Heart right ventricle (tissue), 16 donors: ENCODE measurements around the gene PLAGL2. TPM values are rescaled to one million over a fixed set of nuclear protein-coding genes. Genes with fewer than 3 reads are reported as not detected.

Source experiments
- ATAC-seq, 8 donors: fragments of 200-7000 bp; cut with Tn5 transposase; one replicate each; pipeline ENCODE4 v1.9.1; 2020; ENCODE audit warnings: mild to moderate bottlenecking in 8 of 8, moderate library complexity in 8 of 8, moderate number of reproducible peaks in 1 of 8
- DNase-seq, 2 donors: peaks; one replicate each; pipeline ENCODE4 v3.0.0-alpha.2; 2020
- H3K27ac ChIP-seq, 10 donors: fragments of 200-600 bp; sonication (generic) in 2 of 10; one replicate each; pipeline versions ENCODE4 v1.5.0 to v1.8.0; 2020 to 2022; ENCODE audit warnings: mild to moderate bottlenecking in 3 of 10
- H3K27me3 ChIP-seq, 7 donors: fragments of 200-600 bp; one replicate each; pipeline ENCODE4 v1.8.0; 2021 to 2022; ENCODE audit warnings: mild to moderate bottlenecking in 2 of 7
- H3K36me3 ChIP-seq, 9 donors: fragments of 200-600 bp; sonication (generic) in 1 of 9; one replicate each; pipeline versions ENCODE4 v1.5.0 to v1.8.0; 2020 to 2022; ENCODE audit warnings: mild to moderate bottlenecking in 2 of 9
- H3K4me1 ChIP-seq, 9 donors: fragments of 200-600 bp; sonication (generic) in 1 of 9; one replicate each; pipeline versions ENCODE4 v1.5.0 to v1.8.0; 2020 to 2022; ENCODE audit warnings: mild to moderate bottlenecking in 4 of 9
- H3K4me3 ChIP-seq, 10 donors: fragments of 200-600 bp; sonication (generic) in 2 of 10; one replicate each; pipeline versions ENCODE4 v1.5.0 to v1.8.0; 2020 to 2022; ENCODE audit warnings: mild to moderate bottlenecking in 7 of 10, moderate library complexity in 2 of 10
- H3K9me3 ChIP-seq, 11 donors: fragments of 200-600 bp in 10 of 11; sonication (generic) in 2 of 11; one replicate each; pipeline versions ENCODE4 v1.5.0 to v1.8.0; 2013 to 2022; ENCODE audit warnings: mild to moderate bottlenecking in 2 of 11, control low read depth in 1 of 11, moderate library complexity in 1 of 11
- CTCF ChIP-seq, 9 donors: fragments of 200-600 bp; sonication (generic) in 2 of 9; IDR thresholded peaks; one replicate each; pipeline versions ENCODE4 v1.5.0 to v1.8.0; 2021 to 2022; ENCODE audit warnings: antibody characterized with exemption in 9 of 9, mild to moderate bottlenecking in 5 of 9, moderate library complexity in 1 of 9
- whole genome bisulfite sequencing, 2 donors: extraction: QIAGEN DNeasy Blood & Tissue Kit; methylation state at CpG; one replicate each; pipeline ENCODE4 v1.1.7; 2013; ENCODE audit warnings: inconsistent platforms in 1 of 2; 5-methylcytosine and 5-hydroxymethylcytosine counted together
- intact Hi-C, 10 donors: fragments of 100-400 bp; cut with DNase I; formaldehyde crosslinking; loops; one replicate each; pipeline versions ENCODE4 v1.11.1 to v1.14.2; 2022
- polyA plus RNA-seq, 2 donors: library from polyadenylated mRNA; stranded (reverse); fragments of 200-250 nt; gene quantifications; one replicate each; pipeline ENCODE4 v1.2.3, GENCODE V29; 2013
- total RNA-seq, 10 donors: library from RNA; stranded (reverse); fragmentation: NEBNext Ultra II Directional in 3 of 10; extraction: Animal tissue kit (Norgen Biotek cat#: 25700) in 3 of 10; gene quantifications; one replicate each; pipeline versions ENCODE4 v1.2.1 to v1.2.4, GENCODE V29; 2021 to 2023
- donor health status: Arrhythmogenic right ventricular cardiomyopathy.
- donor health status: ischemic (EF 13 %, LVEDD 7.1; RV severe dilation, severe dysfunction).
- donor health status: healthy with polysubstance abuse.
- donor health status: DM: no; HTN: yes; CAD: no.
- donor health status: DM: no; HTN: no; CAD: no.
- donor health status: ischemic (EF 25% LVEDD 6.9; RV normal size, moderate dysfunction).
- donor health status: ischemic (EF 25% LVEDD 5.7; RV mildly dilated, moderate dysfunction).
- donor health status: healthy.
- donor health status: DM: yes; HTN: yes; CAD: no.
- donor health status: Ischemic cardiomyopathy.
- donor health status: ischemic (EF 35%, LVEDD 5.7; RV mildly dilated, moderate dysfunction).
- donor health status: nonischemic (EF 11% LVEDD 7.7; RV severe dilation, severe dysfunction).
- donor health status: DM: yes; HTN: yes; CAD: no.
- donor health status: PGD.
- donor health status: ischemic (EF 29% LVEDD 5.4; RV normal size, mild dysfunction).
- donor health status: nonischemic (EF 23%, LVEDD 6.1; RV moderate dilation, normal function).

PLAGL2 gene
- total and polyA plus RNA-seq, 12 donors: 1.7 to 12.3 (median 7.5) TPM

GRCh38 chr20:32241807-32242206 is 34.3 kb upstream of the PLAGL2 start:
- no peak for DNase-seq
- H3K36me3 ChIP-seq: peaks cover 0 to 10% (median 0%) of the 10 kb centered on the region in 9 donors
- intact Hi-C loops: no loop called here
- H3K9me3 ChIP-seq: no peaks in the 10 kb centered on the region
- ATAC-seq: no peak
- no peak for TF ChIP-seq CTCF (IDR thresholded peaks at IDR 0.05)
- no peaks in the 10 kb centered on the region for H3K4me1 ChIP-seq
- 80 to 82% methylated on average over 4 of the region's 4 CpGs for WGBS, 2 donors
- H3K27ac ChIP-seq: no peak overlapping the region
- H3K4me3 ChIP-seq: no peak overlapping the region
- H3K27me3 ChIP-seq: no peaks in the 10 kb centered on the region

- WGBS, 2 donors: 4% methylated on average over 1 of the region's 1 CpG
- no peaks in the 10 kb centered on the region for H3K27me3 ChIP-seq
- peaks cover 0 to 26% (median 4%) of the 10 kb centered on the region in 9 donors for H3K36me3 ChIP-seq
These were observed 32.7 kb upstream of the PLAGL2 start for GRCh38 chr20:32240205-32240604.

GRCh38 chr20:32238483-32239425 is 31.2 kb upstream of the PLAGL2 start:
- peaks cover 0 to 11% (median 0%) of the 10 kb centered on the region in 9 donors for H3K4me1 ChIP-seq
- H3K27me3 ChIP-seq: no peaks in the 10 kb centered on the region
- DNase-seq: no peak
- ATAC-seq: no peak
- H3K4me3 ChIP-seq: no peak overlapping the region
- H3K9me3 ChIP-seq: no peaks in the 10 kb centered on the region
- H3K27ac ChIP-seq: no peak overlapping the region
- WGBS, 2 donors: 82 to 87% methylated on average over 9 of the region's 9 CpGs
- TF ChIP-seq CTCF (IDR thresholded peaks at IDR 0.05): no peak
- peaks cover 0 to 40% (median 11%) of the 10 kb centered on the region in 9 donors for H3K36me3 ChIP-seq
- intact Hi-C loops: no loop called here

More at GRCh38 chr20:32240205-32240604, 32.7 kb upstream of the PLAGL2 start:
- H3K9me3 ChIP-seq: no peaks in the 10 kb centered on the region
- peak in 2 of 9 donors; percentile 7 to 18 for TF ChIP-seq CTCF (IDR thresholded peaks at IDR 0.05)
- no peak for ATAC-seq
- no peak overlapping the region for H3K4me3 ChIP-seq
- no peak for DNase-seq
- H3K4me1 ChIP-seq: no peaks in the 10 kb centered on the region
- H3K27ac ChIP-seq: no peak overlapping the region
- intact Hi-C loops: no loop called here

GRCh38 chr20:32237419-32237818 is 29.9 kb upstream of the PLAGL2 start:
- no peak overlapping the region for H3K27ac ChIP-seq
- H3K27me3 ChIP-seq: no peaks in the 10 kb centered on the region
- DNase-seq: no peak
- no peak for ATAC-seq
- intact Hi-C loops: no loop called here
- H3K4me3 ChIP-seq: no peak overlapping the region
- peaks cover 0 to 53% (median 21%) of the 10 kb centered on the region in 9 donors for H3K36me3 ChIP-seq
- peaks cover 0 to 19% (median 0%) of the 10 kb centered on the region in 9 donors for H3K4me1 ChIP-seq
- no peaks in the 10 kb centered on the region for H3K9me3 ChIP-seq
- WGBS, 2 donors: 84 to 86% methylated on average over 6 of the region's 6 CpGs
- no peak for TF ChIP-seq CTCF (IDR thresholded peaks at IDR 0.05)
